ENCODE measurements around the gene ARHGAP15. TPM values are rescaled to one million over a fixed set of nuclear protein-coding genes. Genes with fewer than 3 reads are reported as not detected.

ARHGAP15 gene
- total and polyA plus RNA-seq, 4 donors: 3.8 to 17.9 (median 13.2) TPM

DNA sequence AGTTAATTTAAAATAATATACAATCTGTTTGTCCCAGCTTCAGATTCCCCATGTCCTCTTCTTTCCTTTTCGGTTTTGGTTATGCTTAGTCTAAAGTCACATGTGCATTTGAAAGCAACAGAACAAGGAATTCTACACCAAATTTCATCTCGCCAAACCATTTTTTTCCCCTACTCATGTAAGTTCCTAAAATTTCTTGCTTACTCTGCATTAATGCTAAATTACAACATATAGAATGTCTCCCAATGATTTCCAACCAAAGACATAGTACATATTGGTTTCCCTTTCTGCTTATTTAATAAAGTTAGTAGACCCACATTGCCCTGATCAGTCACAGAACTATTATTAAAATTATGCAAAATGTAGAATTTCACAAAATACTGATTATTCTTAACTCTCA lies 212.3 kb downstream of the ARHGAP15 start:
- Histone ChIP-seq H3K4me1 (ENCODE audit: control insufficient read depth in 4 of 4, insufficient read depth in 4 of 4, low read length in 3 of 4) (no peaks in the 10 kb centered on the region), H3K27ac (ENCODE audit: low read depth in 1 of 2, low read length in 2 of 2) (no peak overlapping the region), H3K36me3 (ENCODE audit: control insufficient read depth in 4 of 4, insufficient read depth in 3 of 4, low read depth in 1 of 4, low read length in 3 of 4) (no peaks in the 10 kb centered on the region), H3K27me3 (ENCODE audit: control insufficient read depth in 4 of 4, insufficient read depth in 4 of 4, low read length in 3 of 4) (no peaks in the 10 kb centered on the region), H3K9ac (ENCODE audit: low read depth in 1 of 2, low read length in 2 of 2) (no peak overlapping the region), H3K9me3 (ENCODE audit: control insufficient read depth in 4 of 4, low read length in 3 of 4) (no peaks in the 10 kb centered on the region), H3K4me3 (ENCODE audit: low read depth in 1 of 3, low read length in 3 of 3) (no peak overlapping the region)
- TF ChIP-seq RXRA (IDR thresholded peaks at IDR 0.05) (no peak), RAD21 (IDR thresholded peaks at IDR 0.05) (no peak), SP1 (IDR thresholded peaks at IDR 0.05) (no peak), GABPA (IDR thresholded peaks at IDR 0.05 in 1 of 2, conservative IDR thresholded peaks at IDR 0.05 in 1 of 2) (no peak), TAF1 (conservative IDR thresholded peaks at IDR 0.05) (no peak), HNF4G (IDR thresholded peaks at IDR 0.05) (no peak), YY1 (IDR thresholded peaks at IDR 0.05) (no peak)
- TF ChIP-seq, protein P1, sequence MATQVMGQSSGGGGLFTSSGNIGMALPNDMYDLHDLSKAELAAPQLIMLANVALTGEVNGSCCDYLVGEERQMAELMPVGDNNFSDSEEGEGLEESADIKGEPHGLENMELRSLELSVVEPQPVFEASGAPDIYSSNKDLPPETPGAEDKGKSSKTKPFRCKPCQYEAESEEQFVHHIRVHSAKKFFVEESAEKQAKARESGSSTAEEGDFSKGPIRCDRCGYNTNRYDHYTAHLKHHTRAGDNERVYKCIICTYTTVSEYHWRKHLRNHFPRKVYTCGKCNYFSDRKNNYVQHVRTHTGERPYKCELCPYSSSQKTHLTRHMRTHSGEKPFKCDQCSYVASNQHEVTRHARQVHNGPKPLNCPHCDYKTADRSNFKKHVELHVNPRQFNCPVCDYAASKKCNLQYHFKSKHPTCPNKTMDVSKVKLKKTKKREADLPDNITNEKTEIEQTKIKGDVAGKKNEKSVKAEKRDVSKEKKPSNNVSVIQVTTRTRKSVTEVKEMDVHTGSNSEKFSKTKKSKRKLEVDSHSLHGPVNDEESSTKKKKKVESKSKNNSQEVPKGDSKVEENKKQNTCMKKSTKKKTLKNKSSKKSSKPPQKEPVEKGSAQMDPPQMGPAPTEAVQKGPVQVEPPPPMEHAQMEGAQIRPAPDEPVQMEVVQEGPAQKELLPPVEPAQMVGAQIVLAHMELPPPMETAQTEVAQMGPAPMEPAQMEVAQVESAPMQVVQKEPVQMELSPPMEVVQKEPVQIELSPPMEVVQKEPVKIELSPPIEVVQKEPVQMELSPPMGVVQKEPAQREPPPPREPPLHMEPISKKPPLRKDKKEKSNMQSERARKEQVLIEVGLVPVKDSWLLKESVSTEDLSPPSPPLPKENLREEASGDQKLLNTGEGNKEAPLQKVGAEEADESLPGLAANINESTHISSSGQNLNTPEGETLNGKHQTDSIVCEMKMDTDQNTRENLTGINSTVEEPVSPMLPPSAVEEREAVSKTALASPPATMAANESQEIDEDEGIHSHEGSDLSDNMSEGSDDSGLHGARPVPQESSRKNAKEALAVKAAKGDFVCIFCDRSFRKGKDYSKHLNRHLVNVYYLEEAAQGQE (IDR thresholded peaks at IDR 0.05): no peak
- TF ChIP-seq, protein P2, sequence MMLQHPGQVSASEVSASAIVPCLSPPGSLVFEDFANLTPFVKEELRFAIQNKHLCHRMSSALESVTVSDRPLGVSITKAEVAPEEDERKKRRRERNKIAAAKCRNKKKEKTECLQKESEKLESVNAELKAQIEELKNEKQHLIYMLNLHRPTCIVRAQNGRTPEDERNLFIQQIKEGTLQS (IDR thresholded peaks at IDR 0.05): no peak
- TF ChIP-seq, protein P3, sequence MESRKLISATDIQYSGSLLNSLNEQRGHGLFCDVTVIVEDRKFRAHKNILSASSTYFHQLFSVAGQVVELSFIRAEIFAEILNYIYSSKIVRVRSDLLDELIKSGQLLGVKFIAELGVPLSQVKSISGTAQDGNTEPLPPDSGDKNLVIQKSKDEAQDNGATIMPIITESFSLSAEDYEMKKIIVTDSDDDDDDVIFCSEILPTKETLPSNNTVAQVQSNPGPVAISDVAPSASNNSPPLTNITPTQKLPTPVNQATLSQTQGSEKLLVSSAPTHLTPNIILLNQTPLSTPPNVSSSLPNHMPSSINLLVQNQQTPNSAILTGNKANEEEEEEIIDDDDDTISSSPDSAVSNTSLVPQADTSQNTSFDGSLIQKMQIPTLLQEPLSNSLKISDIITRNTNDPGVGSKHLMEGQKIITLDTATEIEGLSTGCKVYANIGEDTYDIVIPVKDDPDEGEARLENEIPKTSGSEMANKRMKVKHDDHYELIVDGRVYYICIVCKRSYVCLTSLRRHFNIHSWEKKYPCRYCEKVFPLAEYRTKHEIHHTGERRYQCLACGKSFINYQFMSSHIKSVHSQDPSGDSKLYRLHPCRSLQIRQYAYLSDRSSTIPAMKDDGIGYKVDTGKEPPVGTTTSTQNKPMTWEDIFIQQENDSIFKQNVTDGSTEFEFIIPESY (IDR thresholded peaks at IDR 0.05): no peak
- DNase-seq (ENCODE audit: low spot score): no peak
- 93% methylated on average over 2 of the region's 2 CpGs for WGBS

DNA sequence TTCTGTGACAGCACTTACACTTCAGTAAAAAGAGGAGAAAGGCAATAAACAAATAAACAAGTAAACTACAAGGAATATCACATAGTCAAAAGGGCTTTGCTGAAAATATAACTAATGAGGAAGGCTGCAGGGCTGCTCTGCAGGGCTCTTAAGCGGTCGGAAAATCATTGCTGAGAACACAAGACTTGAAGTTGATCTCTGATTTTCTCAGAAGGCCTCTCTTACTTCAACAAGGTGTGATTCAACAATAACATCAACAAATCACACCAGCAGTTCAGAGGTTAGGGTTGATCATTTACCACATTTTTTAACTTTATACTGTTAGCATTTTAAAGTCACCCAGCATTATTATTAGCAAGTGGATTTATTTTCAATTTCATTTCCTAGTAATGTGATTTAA lies 215.6 kb downstream of the ARHGAP15 start:
- DNase-seq (ENCODE audit: low spot score): no peak
- no peaks in the 10 kb centered on the region for H3K9me3 ChIP-seq (ENCODE audit: control insufficient read depth in 4 of 4, low read length in 3 of 4)
- no peak overlapping the region for H3K9ac ChIP-seq (ENCODE audit: low read depth in 1 of 2, low read length in 2 of 2)
- 94% methylated on average over 2 of the region's 2 CpGs for WGBS
- no peaks in the 10 kb centered on the region for H3K27me3 ChIP-seq (ENCODE audit: control insufficient read depth in 4 of 4, insufficient read depth in 4 of 4, low read length in 3 of 4)
- H3K36me3 ChIP-seq (ENCODE audit: control insufficient read depth in 4 of 4, insufficient read depth in 3 of 4, low read depth in 1 of 4, low read length in 3 of 4): no peaks in the 10 kb centered on the region
- TF ChIP-seq NR2F2 (IDR thresholded peaks at IDR 0.05) (no peak), RAD21 (IDR thresholded peaks at IDR 0.05) (no peak), TAF1 (conservative IDR thresholded peaks at IDR 0.05) (no peak), RXRA (IDR thresholded peaks at IDR 0.05) (no peak), FOXA2 (IDR thresholded peaks at IDR 0.05) (no peak), YY1 (IDR thresholded peaks at IDR 0.05) (no peak), SP1 (IDR thresholded peaks at IDR 0.05) (no peak), EGR1 (IDR thresholded peaks at IDR 0.05; ENCODE audit: low read depth in 2 of 2) (no peak), FOXA1 (IDR thresholded peaks at IDR 0.05) (no peak), HNF4A (conservative IDR thresholded peaks at IDR 0.05) (no peak)
- TF ChIP-seq, protein P4, sequence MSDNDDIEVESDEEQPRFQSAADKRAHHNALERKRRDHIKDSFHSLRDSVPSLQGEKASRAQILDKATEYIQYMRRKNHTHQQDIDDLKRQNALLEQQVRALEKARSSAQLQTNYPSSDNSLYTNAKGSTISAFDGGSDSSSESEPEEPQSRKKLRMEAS (IDR thresholded peaks at IDR 0.05): no peak
- TF ChIP-seq, protein P5, sequence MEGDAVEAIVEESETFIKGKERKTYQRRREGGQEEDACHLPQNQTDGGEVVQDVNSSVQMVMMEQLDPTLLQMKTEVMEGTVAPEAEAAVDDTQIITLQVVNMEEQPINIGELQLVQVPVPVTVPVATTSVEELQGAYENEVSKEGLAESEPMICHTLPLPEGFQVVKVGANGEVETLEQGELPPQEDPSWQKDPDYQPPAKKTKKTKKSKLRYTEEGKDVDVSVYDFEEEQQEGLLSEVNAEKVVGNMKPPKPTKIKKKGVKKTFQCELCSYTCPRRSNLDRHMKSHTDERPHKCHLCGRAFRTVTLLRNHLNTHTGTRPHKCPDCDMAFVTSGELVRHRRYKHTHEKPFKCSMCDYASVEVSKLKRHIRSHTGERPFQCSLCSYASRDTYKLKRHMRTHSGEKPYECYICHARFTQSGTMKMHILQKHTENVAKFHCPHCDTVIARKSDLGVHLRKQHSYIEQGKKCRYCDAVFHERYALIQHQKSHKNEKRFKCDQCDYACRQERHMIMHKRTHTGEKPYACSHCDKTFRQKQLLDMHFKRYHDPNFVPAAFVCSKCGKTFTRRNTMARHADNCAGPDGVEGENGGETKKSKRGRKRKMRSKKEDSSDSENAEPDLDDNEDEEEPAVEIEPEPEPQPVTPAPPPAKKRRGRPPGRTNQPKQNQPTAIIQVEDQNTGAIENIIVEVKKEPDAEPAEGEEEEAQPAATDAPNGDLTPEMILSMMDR (IDR thresholded peaks at IDR 0.05; ENCODE audit: low read depth, low read length, missing input control): no peak
- TF ChIP-seq, protein P2 (IDR thresholded peaks at IDR 0.05): no peak
- no peak overlapping the region for H3K27ac ChIP-seq (ENCODE audit: low read depth in 1 of 2, low read length in 2 of 2)
- no peaks in the 10 kb centered on the region for H3K4me1 ChIP-seq (ENCODE audit: control insufficient read depth in 4 of 4, insufficient read depth in 4 of 4, low read length in 3 of 4)
- H3K4me3 ChIP-seq (ENCODE audit: low read depth in 1 of 3, low read length in 3 of 3): no peak overlapping the region

Data from liver (tissue), 9 donors.